H1 (cell line): ENCODE measurements around the gene KRT80. TPM values are rescaled to one million over a fixed set of nuclear protein-coding genes. Genes with fewer than 3 reads are reported as not detected.

Experiments used
- CTCF ChIA-PET: fragments of 300-600 bp; sonication (Branson Sonifier 250); formaldehyde crosslinking; loops from one replicate; lab custom pipeline; 2021; ENCODE audit not compliant: partially characterized antibody; lab: Charles Lee
- POLR2A ChIA-PET: fragments of 300-600 bp; sonication (Branson Sonifier 250); formaldehyde crosslinking; loops from one replicate; lab custom pipeline; 2021; ENCODE audit warnings: inconsistent platforms; ENCODE audit not compliant: partially characterized antibody; lab: Charles Lee
- DNase-seq, 2 experiments: peaks; one replicate each; pipeline versions ENCODE4 v3.0.0 to v3.0.0-alpha.2; 2010 to 2022; ENCODE audit warnings: low spot score in 2 of 2, low read depth in 1 of 2, mixed read lengths in 1 of 2
- FAIRE-seq: peaks from 2 replicates; lab custom pipeline; 2011; peaks lifted over from hg19 to GRCh38; lab: Jason Lieb, UNC
- H2AFZ ChIP-seq: 2 replicates; pipeline ENCODE4 v1.8.1; 2012; ENCODE audit warnings: low read length, inconsistent platforms
- H2AK5ac ChIP-seq: 2 replicates; pipeline ENCODE4 v1.6.1; 2013; ENCODE audit warnings: low read depth, low read length
- H2BK120ac ChIP-seq: replicated peaks from 2 replicates; pipeline ENCODE3; 2013; ENCODE audit warnings: low read depth, low read length, inconsistent platforms
- H2BK12ac ChIP-seq: 2 replicates; pipeline ENCODE4 v1.6.1; 2013; ENCODE audit warnings: low read depth, low read length
- H2BK15ac ChIP-seq: 2 replicates; pipeline ENCODE4 v1.6.1; 2013; ENCODE audit warnings: low read length
- H2BK20ac ChIP-seq: 2 replicates; pipeline ENCODE4 v1.6.1; 2013; ENCODE audit warnings: low read length
- H2BK5ac ChIP-seq: 2 replicates; pipeline ENCODE4 v1.6.1; 2013; ENCODE audit warnings: low read depth, low read length
- H3K14ac ChIP-seq: 2 replicates; pipeline ENCODE4 v1.6.1; 2013; ENCODE audit warnings: inconsistent platforms; ENCODE audit not compliant: insufficient read length
- H3K18ac ChIP-seq: 2 replicates; pipeline ENCODE4 v1.6.1; 2013; ENCODE audit warnings: low read length; ENCODE audit errors: extremely low read depth
- H3K23ac ChIP-seq: 2 replicates; pipeline ENCODE4 v1.6.1; 2013; ENCODE audit warnings: inconsistent platforms; ENCODE audit not compliant: insufficient read length
- H3K23me2 ChIP-seq: 2 replicates; pipeline ENCODE4 v1.6.1; 2013; ENCODE audit warnings: low read depth, low read length
- H3K27ac ChIP-seq: 2 replicates; pipeline ENCODE4 v1.6.1; 2011; ENCODE audit warnings: low read depth, low read length, inconsistent platforms
- H3K27me3 ChIP-seq, 4 experiments: replicated peaks in 1 of 4; 1 replicate in 1 of 4; 2 replicates in 3 of 4; pipeline versions ENCODE4 v1.6.1 to v1.8.1; 2011 to 2013; ENCODE audit warnings: low read length in 3 of 4, mild to moderate bottlenecking in 3 of 4, inconsistent platforms in 2 of 4, mixed read lengths in 2 of 4, moderate library complexity in 1 of 4; ENCODE audit not compliant: control insufficient read depth in 3 of 4, insufficient read depth in 3 of 4; ENCODE audit errors: extremely low read depth in 1 of 4
- H3K36me3 ChIP-seq, 4 experiments: 2 replicates each; pipeline versions ENCODE4 v1.6.1 to v1.8.1; 2011 to 2013; ENCODE audit warnings: mild to moderate bottlenecking in 4 of 4, low read length in 3 of 4, moderate library complexity in 2 of 4, control low read depth in 1 of 4, inconsistent platforms in 1 of 4; ENCODE audit not compliant: insufficient read depth in 4 of 4, control insufficient read depth in 2 of 4
- H3K4ac ChIP-seq: replicated peaks from 2 replicates; pipeline ENCODE3; 2013; ENCODE audit warnings: low read length, low read depth, mixed read lengths, inconsistent platforms; ENCODE audit not compliant: insufficient read length
- H3K4me1 ChIP-seq, 4 experiments: replicated peaks in 1 of 4; 1 replicate in 1 of 4; 2 replicates in 3 of 4; pipeline versions ENCODE4 v1.6.1 to v1.8.1; 2011 to 2013; ENCODE audit warnings: low read length in 3 of 4, inconsistent platforms in 2 of 4, mixed read lengths in 1 of 4; ENCODE audit not compliant: insufficient read depth in 4 of 4, control insufficient read depth in 3 of 4
- H3K4me2 ChIP-seq, 2 experiments: 2 replicates each; pipeline versions ENCODE4 v1.6.1 to v1.8.1; 2011 to 2013; ENCODE audit warnings: low read depth in 2 of 2, low read length in 2 of 2, control low read depth in 1 of 2, inconsistent platforms in 1 of 2, mild to moderate bottlenecking in 1 of 2; ENCODE audit not compliant: insufficient read depth in 1 of 2
- H3K4me3 ChIP-seq, 4 experiments: fragments of 200-600, 300-600 bp in 1 of 4; sonication (generic), shearing (Covaris generic), sonication (Bioruptor Twin) in 1 of 4; 2 replicates each; pipeline versions ENCODE4 v1.5.1 to v1.8.1; 2011 to 2016; ENCODE audit warnings: low read length in 4 of 4, low read depth in 3 of 4, control low read depth in 2 of 4, inconsistent platforms in 2 of 4, mild to moderate bottlenecking in 2 of 4, mixed read lengths in 1 of 4, moderate library complexity in 1 of 4; ENCODE audit not compliant: insufficient read depth in 2 of 4; ENCODE audit errors: extremely low read depth in 1 of 4
- H3K56ac ChIP-seq: replicated peaks from 2 replicates; pipeline ENCODE3; 2013; ENCODE audit warnings: low read depth, mild to moderate bottlenecking, mixed read lengths, low read length, inconsistent platforms; ENCODE audit not compliant: insufficient read length
- H3K79me1 ChIP-seq: 2 replicates; pipeline ENCODE4 v1.6.1; 2013; ENCODE audit warnings: low read depth, low read length, control low read depth
- H3K79me2 ChIP-seq, 2 experiments: 2 replicates each; pipeline versions ENCODE4 v1.6.1 to v1.8.1; 2012 to 2013; ENCODE audit warnings: low read length in 2 of 2, mild to moderate bottlenecking in 2 of 2, inconsistent platforms in 1 of 2; ENCODE audit not compliant: insufficient read depth in 2 of 2, control insufficient read depth in 1 of 2
- H3K9ac ChIP-seq, 4 experiments: replicated peaks in 1 of 4; 1 replicate in 1 of 4; 2 replicates in 3 of 4; pipeline versions ENCODE4 v1.6.1 to v1.8.1; 2011 to 2013; ENCODE audit warnings: low read depth in 3 of 4, low read length in 3 of 4, control low read depth in 2 of 4, mild to moderate bottlenecking in 2 of 4, moderate library complexity in 2 of 4, inconsistent platforms in 1 of 4; ENCODE audit errors: extremely low read depth in 1 of 4
- H3K9me3 ChIP-seq, 2 experiments: 2 replicates each; pipeline versions ENCODE4 v1.6.1 to v1.8.1; 2012 to 2013; ENCODE audit warnings: mild to moderate bottlenecking in 2 of 2, moderate library complexity in 2 of 2, control low read depth in 1 of 2, inconsistent platforms in 1 of 2, low read depth in 1 of 2, low read length in 1 of 2, mixed read lengths in 1 of 2; ENCODE audit not compliant: insufficient read depth in 2 of 2
- H4K20me1 ChIP-seq, 2 experiments: replicated peaks in 1 of 2; 2 replicates each; pipeline versions ENCODE3 to v1.8.1; 2011 to 2013; ENCODE audit warnings: inconsistent platforms in 2 of 2, low read length in 2 of 2, mild to moderate bottlenecking in 1 of 2; ENCODE audit not compliant: insufficient read depth in 2 of 2, control insufficient read depth in 1 of 2
- H4K5ac ChIP-seq: 2 replicates; pipeline ENCODE4 v1.6.1; 2013; ENCODE audit warnings: low read length, low read depth, mixed read lengths, inconsistent platforms; ENCODE audit not compliant: insufficient read length
- H4K8ac ChIP-seq: 2 replicates; pipeline ENCODE4 v1.8.0; 2013; ENCODE audit warnings: mild to moderate bottlenecking, moderate library complexity, low read length, inconsistent platforms; ENCODE audit not compliant: insufficient read depth; ENCODE audit errors: extremely low read depth
- H4K91ac ChIP-seq: replicated peaks from 2 replicates; pipeline ENCODE3; 2013; ENCODE audit warnings: low read length, mixed read lengths, inconsistent platforms; ENCODE audit not compliant: insufficient read length
- CHD1 ChIP-seq: IDR thresholded peaks from 2 replicates; pipeline ENCODE4 v1.6.1; 2012; ENCODE audit warnings: low read depth, low read length, improper control_type of control experiment
- NANOG ChIP-seq: IDR thresholded peaks from 2 replicates; pipeline ENCODE4 v1.6.1; 2011; ENCODE audit warnings: low read length, low read depth, mild to moderate bottlenecking, inconsistent platforms; ENCODE audit not compliant: insufficient read depth, poor library complexity, severe bottlenecking
- RFX5 ChIP-seq: IDR thresholded peaks from 2 replicates; pipeline ENCODE4 v1.6.1; 2011; ENCODE audit warnings: low read depth, low read length, improper control_type of control experiment, borderline replicate concordance
- SUZ12 ChIP-seq: fragments of 200-600 bp; sonication (generic); IDR thresholded peaks from 2 replicates; pipeline ENCODE4 v1.6.1; 2012; ENCODE audit warnings: mild to moderate bottlenecking, inconsistent platforms, low read length, moderate library complexity, mixed read lengths
- WGBS, 2 experiments: shearing (Covaris generic) in 1 of 2; methylation state at CpG; one replicate each; pipeline versions ENCODE4 v1.1.6 to v1.1.7; 2013 to 2015; ENCODE audit warnings: low lambda C conversion rate in 2 of 2, mixed read lengths in 2 of 2, inconsistent platforms in 1 of 2, low coverage in 1 of 2, missing lambda C conversion rate in 1 of 2; ENCODE audit not compliant: insufficient replicate concordance in 2 of 2, insufficient coverage in 1 of 2, insufficient read length in 1 of 2; ENCODE audit errors: extremely low coverage in 1 of 2, missing lambda C conversion rate in 1 of 2; 5-methylcytosine and 5-hydroxymethylcytosine counted together
- polyA plus RNA-seq, 7 experiments: library from polyadenylated mRNA; depleted of rRNA in 3 of 7; stranded (reverse) in 5 of 7; unstranded in 2 of 7; fragments of >200 nt in 5 of 7; fragments of 200-250 nt in 2 of 7; gene quantifications; 1 replicate in 5 of 7; 2 replicates in 1 of 7; 4 replicates in 1 of 7; pipeline versions ENCODE4 v1.2.1 to v1.2.3, GENCODE V29; 2011 to 2013; ENCODE audit warnings: missing spikeins in 2 of 7, mixed read lengths in 2 of 7
- total RNA-seq: library from RNA; stranded (reverse); fragmentation: NEBNext Ultra II Directional; extraction: Animal tissue kit (Norgen Biotek cat#: 25700); gene quantifications from 2 replicates; pipeline ENCODE4 v1.2.1, GENCODE V29; 2021

Gene KRT80
- total and polyA plus RNA-seq, 2 of the 8 experiments (the other 6 are each of a cell fraction or from before 2014, with no cell fraction given) = 0.05 TPM; not detected in 1

GRCh38 chr12:52184813-52185212 lies 7.0 kb downstream of the KRT80 start:
- H4K5ac ChIP-seq = no peak overlapping the region
- no peak overlapping the region for H3K4ac ChIP-seq
- H3K79me1 ChIP-seq = no peaks in the 10 kb centered on the region
- ChIA-PET POLR2A (interaction anchor here (0.6 to 0.8 kb wide), 2 partner anchors 8 to 1822 kb away, joined by 3 read pairs; no protein-coding TSS in a partner anchor), CTCF (interaction anchor here (1.0 to 16.8 kb wide), 9 partner anchors 9 to 95 kb away, joined by 3 to 108 read pairs (median 8); no protein-coding TSS in a partner anchor)
- DNase-seq = no peak
- no peak overlapping the region for H3K56ac ChIP-seq
- no peak overlapping the region for H2BK12ac ChIP-seq
- no peak overlapping the region for H2BK20ac ChIP-seq
- H4K8ac ChIP-seq = no peak overlapping the region
- no peak overlapping the region for H3K4me2 ChIP-seq
- H3K23me2 ChIP-seq = no peaks in the 10 kb centered on the region
- no peak overlapping the region for H3K4me3 ChIP-seq
- H2BK5ac ChIP-seq = no peak overlapping the region
- no peak for FAIRE-seq
- H3K27ac ChIP-seq = no peak overlapping the region
- H4K20me1 ChIP-seq = no peaks in the 10 kb centered on the region
- no peak overlapping the region for H3K23ac ChIP-seq
- H3K79me2 ChIP-seq = no peaks in the 10 kb centered on the region
- H3K27me3 ChIP-seq = no peaks in the 10 kb centered on the region; a peak in 1 of 7 replicates
- H4K91ac ChIP-seq = no peak overlapping the region
- H3K9ac ChIP-seq = no peak overlapping the region
- WGBS, 2 experiments = 87% methylated on average over 6 of the region's 6 CpGs; no CpG with 5 or more reads in 1 of the 2 experiments
- H3K4me1 ChIP-seq = peaks cover 3 to 29% (median 22%) of the 10 kb centered on the region in 4 experiments
- no peak for TF ChIP-seq NANOG
- TF ChIP-seq RFX5 = no peak
- TF ChIP-seq CHD1 = no peak
- no peak for TF ChIP-seq SUZ12
- no peak overlapping the region for H2BK120ac ChIP-seq
- no peaks in the 10 kb centered on the region for H3K9me3 ChIP-seq
- no peak overlapping the region for H2AK5ac ChIP-seq
- H2AFZ ChIP-seq = no peak overlapping the region
- H3K14ac ChIP-seq = no peak overlapping the region
- no peak overlapping the region for H3K18ac ChIP-seq
- H3K36me3 ChIP-seq = no peaks in the 10 kb centered on the region; a peak in 1 of 8 replicates
- no peak overlapping the region for H2BK15ac ChIP-seq
